HEK293T (cell line): ENCODE measurements around the gene USO1.
"Not testable (repeated sequence)": the region's sequence is repeated elsewhere in the genome, so short reads cannot be mapped to it uniquely, and the experiment has no call there.

Source experiments
- CTCF ChIA-PET: fragments of 350-600 bp; formaldehyde crosslinking; extraction: SDS; loops from one replicate; lab custom pipeline; 2021; ENCODE audit warnings: antibody characterized with exemption, inconsistent platforms; lab: Yijun Ruan, JAX
- POLR2A ChIA-PET: fragments of 350-600 bp; formaldehyde crosslinking; extraction: SDS; loops from one replicate; lab custom pipeline; 2020; ENCODE audit warnings: antibody characterized with exemption, inconsistent platforms; lab: Yijun Ruan, JAX
- DNase-seq: peaks from one replicate; pipeline ENCODE4 v3.0.0; 2012; ENCODE audit warnings: mixed read lengths; ENCODE audit errors: extremely low spot score
- ARNT ChIP-seq: fragments of 450-650 bp; IDR thresholded peaks from 2 replicates; pipeline ENCODE4 v1.6.1; 2017; ENCODE audit warnings: mild to moderate bottlenecking
- BHLHE40 ChIP-seq: fragments of 450-650 bp; IDR thresholded peaks from 2 replicates; pipeline ENCODE4 v1.6.1; 2016; ENCODE audit warnings: mild to moderate bottlenecking, moderate library complexity, borderline replicate concordance
- CTBP1 ChIP-seq: fragments of 450-650 bp; IDR thresholded peaks from 2 replicates; pipeline ENCODE4 v1.6.1; 2016; ENCODE audit warnings: borderline replicate concordance
- ELF4 ChIP-seq: fragments of 450-650 bp; IDR thresholded peaks from 2 replicates; pipeline ENCODE4 v1.6.1; 2017; ENCODE audit warnings: antibody characterized with exemption
- FOXA1 ChIP-seq: fragments of 450-650 bp; IDR thresholded peaks from 2 replicates; pipeline ENCODE4 v1.6.1; 2016; ENCODE audit warnings: mild to moderate bottlenecking
- FOXK2 ChIP-seq: fragments of 450-650 bp; IDR thresholded peaks from 2 replicates; pipeline ENCODE4 v1.6.1; 2016; ENCODE audit warnings: mild to moderate bottlenecking
- FOXM1 ChIP-seq: fragments of 450-650 bp; IDR thresholded peaks from 2 replicates; pipeline ENCODE4 v1.6.1; 2017; ENCODE audit warnings: mild to moderate bottlenecking, borderline replicate concordance
- HDGF ChIP-seq: fragments of 450-650 bp; IDR thresholded peaks from 2 replicates; pipeline ENCODE4 v1.6.1; 2017; ENCODE audit warnings: antibody characterized with exemption, borderline replicate concordance
- L3MBTL2 ChIP-seq: fragments of 450-650 bp; conservative IDR thresholded peaks from 2 replicates; pipeline ENCODE4 v1.6.1; 2016; ENCODE audit warnings: mild to moderate bottlenecking
- LEF1 ChIP-seq: fragments of 450-650 bp; IDR thresholded peaks from 2 replicates; pipeline ENCODE4 v1.6.1; 2017; ENCODE audit warnings: mild to moderate bottlenecking, borderline replicate concordance
- NFRKB ChIP-seq: fragments of 450-650 bp; IDR thresholded peaks from 2 replicates; pipeline ENCODE4 v1.6.1; 2016; ENCODE audit warnings: mild to moderate bottlenecking, moderate library complexity
- SP1 ChIP-seq: fragments of 450-650 bp; IDR thresholded peaks from 2 replicates; pipeline ENCODE4 v1.6.1; 2017
- SUZ12 ChIP-seq: fragments of 450-650 bp; IDR thresholded peaks from 2 replicates; pipeline ENCODE4 v1.6.1; 2016; ENCODE audit warnings: mild to moderate bottlenecking
- TARDBP ChIP-seq: fragments of 450-650 bp; IDR thresholded peaks from 2 replicates; pipeline ENCODE4 v1.6.1; 2016
- ZNF384 ChIP-seq: fragments of 450-650 bp; IDR thresholded peaks from 2 replicates; pipeline ENCODE4 v1.6.1; 2016
- TF ChIP-seq, protein P1 (sequence below): fragments of 450-650 bp; IDR thresholded peaks from 2 replicates; pipeline ENCODE4 v1.6.1; 2016

The USO1 gene

DNA sequence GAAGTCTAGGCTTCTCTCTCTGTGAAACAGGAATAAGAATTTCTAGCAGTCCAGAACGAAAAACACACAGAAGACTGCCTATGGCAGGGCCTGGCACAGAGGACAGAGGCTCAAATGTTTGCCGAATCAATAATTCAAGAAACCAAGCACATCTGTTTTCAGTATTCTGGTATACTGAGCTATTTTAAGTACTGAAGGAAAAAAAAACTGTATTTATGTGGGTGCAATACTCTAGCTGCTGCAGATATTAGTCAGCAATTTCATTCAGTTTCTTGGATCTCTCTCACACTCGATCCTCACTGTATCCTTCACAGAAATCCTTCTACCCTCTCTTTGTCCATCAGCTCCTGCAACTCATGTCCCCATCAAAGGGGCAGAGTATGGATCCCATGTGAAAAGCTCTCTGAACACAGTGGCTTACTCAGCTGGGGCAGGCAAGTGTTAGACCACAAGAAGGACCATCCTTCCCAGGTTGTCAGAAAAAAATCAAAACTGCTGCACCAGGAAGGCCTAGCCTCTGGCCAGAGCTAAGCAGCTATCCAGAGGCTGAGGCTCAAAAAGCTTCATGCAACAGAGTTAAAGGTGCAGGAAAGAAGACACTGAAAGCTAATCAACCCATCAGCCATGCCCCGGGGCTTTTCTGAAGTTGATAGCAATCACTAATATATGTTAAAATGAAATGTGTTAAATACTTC lies 9.1 kb upstream of the USO1 start:
- TF ChIP-seq, protein P1, sequence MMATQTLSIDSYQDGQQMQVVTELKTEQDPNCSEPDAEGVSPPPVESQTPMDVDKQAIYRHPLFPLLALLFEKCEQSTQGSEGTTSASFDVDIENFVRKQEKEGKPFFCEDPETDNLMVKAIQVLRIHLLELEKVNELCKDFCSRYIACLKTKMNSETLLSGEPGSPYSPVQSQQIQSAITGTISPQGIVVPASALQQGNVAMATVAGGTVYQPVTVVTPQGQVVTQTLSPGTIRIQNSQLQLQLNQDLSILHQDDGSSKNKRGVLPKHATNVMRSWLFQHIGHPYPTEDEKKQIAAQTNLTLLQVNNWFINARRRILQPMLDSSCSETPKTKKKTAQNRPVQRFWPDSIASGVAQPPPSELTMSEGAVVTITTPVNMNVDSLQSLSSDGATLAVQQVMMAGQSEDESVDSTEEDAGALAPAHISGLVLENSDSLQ: no peak
- TF ChIP-seq FOXK2 (no peak), TARDBP (no peak), FOXA1 (no peak), FOXM1 (no peak), SUZ12 (no peak), ARNT (no peak), ELF4 (no peak), SP1 (no peak), ZNF384 (no peak), CTBP1 (no peak), LEF1 (no peak), BHLHE40 (no peak), L3MBTL2 (no peak), HDGF (no peak), NFRKB (no peak)

DNA sequence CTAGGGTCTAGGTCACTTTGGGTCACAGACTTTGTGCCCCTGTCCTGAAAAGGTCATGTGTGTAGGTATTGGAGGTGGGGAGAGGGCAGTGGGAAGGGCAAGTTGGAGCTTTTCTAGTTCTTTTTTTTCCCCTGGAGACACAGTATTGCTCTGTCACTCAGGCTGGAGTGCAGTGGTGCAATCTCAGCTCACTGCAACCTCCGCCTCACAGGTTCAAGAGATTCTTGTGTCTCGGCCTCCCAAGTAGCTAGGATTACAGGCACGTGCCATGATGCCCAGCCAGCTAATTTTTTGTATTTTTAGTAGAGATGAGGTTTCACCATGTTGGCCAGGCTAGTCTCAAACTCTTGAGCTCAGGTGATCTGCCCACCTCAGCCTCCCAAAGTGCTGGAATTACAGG lies 8.3 kb upstream of the USO1 start:
- CTCF ChIA-PET, DNase-seq: not testable (repeated sequence)
- POLR2A ChIA-PET: interaction anchor here (2.1 kb wide), 1 partner anchor 8 kb away, joined by 13 read pairs; the partner anchor contains the start of gene USO1

More for the DNA sequence above, 9.1 kb upstream of the USO1 start:
- DNase-seq: no peak
- ChIA-PET CTCF (interaction anchor here (0.5 kb wide), 1 partner anchor 11 kb away, joined by 3 read pairs; no protein-coding TSS in a partner anchor), POLR2A (interaction anchor here (2.1 kb wide), 1 partner anchor 9 kb away, joined by 13 read pairs; the partner anchor contains the start of gene USO1)

DNA sequence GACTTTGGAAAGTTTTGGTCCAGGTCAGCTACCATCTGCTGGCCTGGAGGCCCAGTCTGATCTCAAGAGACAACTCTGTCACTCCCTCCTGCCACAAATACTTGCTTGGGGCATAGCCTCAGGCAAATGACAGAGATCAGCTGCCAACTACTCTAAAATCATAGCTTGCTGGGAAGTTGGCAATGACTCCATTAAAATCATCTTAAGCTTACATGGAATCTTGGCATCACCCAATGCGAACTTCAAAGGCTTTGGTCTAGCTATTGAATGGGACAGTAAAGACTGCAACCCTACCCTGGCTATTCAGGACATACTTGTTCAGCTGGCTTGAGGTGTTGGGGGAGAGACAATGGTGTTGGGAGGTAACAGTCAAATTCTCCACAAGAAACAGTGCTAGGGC lies 7.0 kb upstream of the USO1 start:
- no peak for TF ChIP-seq HDGF
- TF ChIP-seq FOXK2: no peak
- TF ChIP-seq, protein P1: no peak
- no peak for TF ChIP-seq SUZ12
- no peak for TF ChIP-seq ELF4
- no peak for TF ChIP-seq SP1
- no peak for TF ChIP-seq ZNF384
- TF ChIP-seq TARDBP: no peak
- TF ChIP-seq LEF1: no peak
- no peak for TF ChIP-seq BHLHE40
- TF ChIP-seq FOXM1: no peak
- TF ChIP-seq L3MBTL2: no peak
- no peak for TF ChIP-seq NFRKB
- no peak for TF ChIP-seq FOXA1
- TF ChIP-seq ARNT: no peak
- no peak for TF ChIP-seq CTBP1
- DNase-seq: no peak
- POLR2A ChIA-PET: no interaction called here
- CTCF ChIA-PET: no interaction called here

DNA sequence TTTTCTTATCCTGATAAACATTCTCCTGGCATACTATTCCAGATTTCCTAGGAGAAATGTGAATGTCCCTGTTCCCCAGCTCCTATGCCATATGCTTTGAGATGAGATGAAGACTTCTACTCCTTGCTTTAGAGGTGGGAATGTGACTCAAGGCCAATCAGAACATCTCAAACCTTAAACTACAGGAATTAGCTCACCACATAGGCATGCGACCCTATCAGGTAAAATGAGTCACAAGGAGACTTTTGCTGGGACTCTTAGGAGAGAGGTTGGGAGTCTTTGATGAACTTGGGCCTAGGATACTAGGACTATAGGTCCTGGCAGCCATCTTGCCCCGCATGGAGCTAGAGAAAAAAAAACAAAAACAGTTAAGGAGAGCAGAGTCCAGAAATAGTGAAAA lies 5.8 kb upstream of the USO1 start:
- POLR2A ChIA-PET: no interaction called here
- CTCF ChIA-PET: interaction anchor here (0.6 kb wide), 2 partner anchors 178 to 1765 kb away, joined by 3 to 4 read pairs; no protein-coding TSS in a partner anchor
- no peak for DNase-seq
- TF ChIP-seq ELF4 (no peak), ARNT (no peak), BHLHE40 (no peak), TARDBP (no peak), SP1 (no peak), FOXM1 (no peak), SUZ12 (no peak), HDGF (no peak), LEF1 (no peak), ZNF384 (no peak), FOXK2 (no peak), NFRKB (no peak), CTBP1 (no peak), L3MBTL2 (no peak), FOXA1 (no peak)
- TF ChIP-seq, protein P1: no peak

DNA sequence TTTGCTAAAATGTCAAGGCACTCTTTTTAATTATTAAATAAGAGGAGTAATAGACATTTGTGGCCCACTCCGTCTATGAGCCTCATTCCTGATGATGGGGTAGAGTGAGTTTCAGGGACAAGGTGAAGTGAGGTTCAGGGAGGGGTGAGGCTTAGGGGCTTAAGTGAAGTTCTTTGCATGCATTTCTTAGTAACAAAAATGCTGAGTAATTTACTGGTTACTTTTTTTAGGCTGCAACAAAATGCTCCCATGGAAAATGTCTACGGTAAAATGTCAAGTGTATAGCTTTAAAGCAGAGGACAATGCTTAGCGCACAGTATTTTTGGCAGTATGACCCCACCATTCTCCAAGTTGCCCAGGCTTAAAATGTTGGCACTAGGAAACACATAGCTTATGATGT lies 2.0 kb upstream of the USO1 start:
- ChIA-PET POLR2A (interaction anchor here (3.6 kb wide), 1 partner anchor 51 kb away, joined by 29 read pairs; the partner anchor contains the start of gene G3BP2), CTCF (interaction anchor here (2.3 kb wide), 1 partner anchor 9 kb away, joined by 9 read pairs; no protein-coding TSS in a partner anchor)
- TF ChIP-seq LEF1: no peak
- TF ChIP-seq, protein P1: no peak
- TF ChIP-seq CTBP1: no peak
- no peak for TF ChIP-seq ARNT
- no peak for TF ChIP-seq HDGF
- no peak for TF ChIP-seq L3MBTL2
- TF ChIP-seq FOXM1: no peak
- DNase-seq: no peak
